ENCODE results near the gene GINS2. TPM values are rescaled to one million over a fixed set of nuclear protein-coding genes. Genes with fewer than 3 reads are reported as not detected.

The GINS2 gene
- total and polyA plus RNA-seq, 9 donors, result 0.23 to 1.6 (median 1.4) TPM

- Histone ChIP-seq H3K36me3 (no peaks in the 10 kb centered on the region), H3K9me3 (no peaks in the 10 kb centered on the region), H3K4me3 (no peak overlapping the region), H3K4me1 (ENCODE audit: insufficient read depth) (no peaks in the 10 kb centered on the region), H3K27me3 (no peaks in the 10 kb centered on the region), H3K27ac (no peak overlapping the region)
- no peak for TF ChIP-seq EP300 (IDR thresholded peaks at IDR 0.05)
- WGBS, 3 donors, result 59 to 63% (median 63%) methylated on average over 24 of the region's 24 CpGs
- intact Hi-C loops (cut with DNase I), result no loop called here
- no peak for DNase-seq
These were observed 6.7 kb upstream of the GINS2 start for GRCh38 chr16:85695196-85696128.

- Histone ChIP-seq H3K27me3 (no peaks in the 10 kb centered on the region), H3K27ac (no peak overlapping the region), H3K4me1 (ENCODE audit: insufficient read depth) (peaks cover 5% of the 10 kb centered on the region), H3K4me3 (no peak overlapping the region), H3K36me3 (no peaks in the 10 kb centered on the region), H3K9me3 (no peaks in the 10 kb centered on the region)
- no peak for DNase-seq
- 19 to 32% (median 22%) methylated on average over 7 of the region's 7 CpGs for WGBS, 3 donors
- intact Hi-C loops (cut with DNase I), result no loop called here
- TF ChIP-seq EP300 (IDR thresholded peaks at IDR 0.05) (no peak), CTCF (IDR thresholded peaks at IDR 0.05) (no peak), POLR2A (IDR thresholded peaks at IDR 0.05) (no peak)
These were observed 1.8 kb upstream of the GINS2 start for GRCh38 chr16:85690469-85691064.

GRCh38 chr16:85689950-85690320 is 1.2 kb upstream of the GINS2 start:
- H3K36me3 ChIP-seq, result no peaks in the 10 kb centered on the region
- WGBS, 3 donors, result 41 to 59% (median 44%) methylated on average over 9 of the region's 9 CpGs
- no peak overlapping the region for H3K27ac ChIP-seq
- H3K9me3 ChIP-seq, result no peaks in the 10 kb centered on the region
- H3K27me3 ChIP-seq, result no peaks in the 10 kb centered on the region
- peaks cover 5% of the 10 kb centered on the region for H3K4me1 ChIP-seq (ENCODE audit: insufficient read depth)
- H3K4me3 ChIP-seq, result no peak overlapping the region
- TF ChIP-seq POLR2A (IDR thresholded peaks at IDR 0.05) (no peak), CTCF (IDR thresholded peaks at IDR 0.05) (no peak), EP300 (IDR thresholded peaks at IDR 0.05) (no peak)
- no peak for DNase-seq
- intact Hi-C loops (cut with DNase I), result no loop called here

- WGBS, 3 donors, result 35 to 39% (median 38%) methylated on average over 27 of the region's 27 CpGs
- Histone ChIP-seq H3K36me3 (no peaks in the 10 kb centered on the region), H3K4me3 (peak overlapping the region; percentile 55), H3K4me1 (ENCODE audit: insufficient read depth) (peaks cover 5% of the 10 kb centered on the region), H3K27ac (no peak overlapping the region), H3K9me3 (no peaks in the 10 kb centered on the region), H3K27me3 (no peaks in the 10 kb centered on the region)
- no peak for DNase-seq
- TF ChIP-seq EP300 (IDR thresholded peaks at IDR 0.05), result no peak
- TF ChIP-seq POLR2A (IDR thresholded peaks at IDR 0.05), result no peak
- TF ChIP-seq CTCF (IDR thresholded peaks at IDR 0.05), result no peak
- intact Hi-C loops (cut with DNase I), result no loop called here
These were observed 663 bp upstream of the GINS2 start for GRCh38 chr16:85689285-85689949.

Data from ovary (tissue), 9 donors.